Right cardiac atrium (tissue), 5 donors: ENCODE measurements around the gene LDLRAD4. TPM values are rescaled to one million over a fixed set of nuclear protein-coding genes. Genes with fewer than 3 reads are reported as not detected.

ENCODE experiments used
- ATAC-seq, 2 donors: fragments of 200-7000 bp; cut with Tn5 transposase; one replicate each; pipeline versions ENCODE4 v1.8.0 to v1.9.1; 2020; ENCODE audit warnings: moderate library complexity in 2 of 2, mild to moderate bottlenecking in 1 of 2
- DNase-seq, 3 donors: peaks; one replicate each; pipeline ENCODE4 v3.0.0-alpha.2; 2020
- H3K27ac ChIP-seq: one replicate; pipeline ENCODE4 v1.5.1; 2013; ENCODE audit warnings: mild to moderate bottlenecking, low read length, control low read depth, moderate library complexity
- H3K27me3 ChIP-seq: one replicate; pipeline ENCODE4 v1.6.1; 2013; ENCODE audit not compliant: control insufficient read depth, insufficient read depth
- H3K4me1 ChIP-seq: one replicate; pipeline ENCODE4 v1.6.1; 2013; ENCODE audit warnings: low read length; ENCODE audit not compliant: control insufficient read depth, insufficient read depth
- H3K4me3 ChIP-seq: one replicate; pipeline ENCODE4 v1.5.1; 2013; ENCODE audit warnings: low read length, control low read depth
- H3K9me3 ChIP-seq: one replicate; pipeline ENCODE4 v1.6.1; 2013; ENCODE audit warnings: low read length; ENCODE audit not compliant: control insufficient read depth
- WGBS: extraction: QIAGEN DNeasy Blood & Tissue Kit; methylation state at CpG from one replicate; pipeline ENCODE4 v1.1.7; 2013; 5-methylcytosine and 5-hydroxymethylcytosine counted together
- intact Hi-C, 4 donors: fragments of 100-400 bp; cut with DNase I; formaldehyde crosslinking; loops; one replicate each; pipeline versions ENCODE4 v1.11.0 to v1.14.0; 2022 to 2023
- polyA plus RNA-seq: library from polyadenylated mRNA; stranded (reverse); fragments of 200-250 nt; gene quantifications from one replicate; pipeline ENCODE4 v1.2.3, GENCODE V29; 2013
- total RNA-seq, 4 donors: library from RNA; stranded (reverse); fragmentation: NEBNext Ultra II Directional; extraction: Animal tissue kit (Norgen Biotek cat#: 25700); gene quantifications; one replicate each; pipeline ENCODE4 v1.2.1, GENCODE V29; 2021
- donor health status: healthy with polysubstance abuse.
- donor health status: DM: no; HTN: yes; CAD: no.
- donor health status: DM: no; HTN: no; CAD: no.
- donor health status: DM: no; HTN: yes; CAD: no; lungs with severe emphysema.
- donor health status: DM: yes; HTN: yes; CAD: no.

Gene LDLRAD4
- total and polyA plus RNA-seq, 5 donors: 25.7 to 159 (median 68.1) TPM

DNA sequence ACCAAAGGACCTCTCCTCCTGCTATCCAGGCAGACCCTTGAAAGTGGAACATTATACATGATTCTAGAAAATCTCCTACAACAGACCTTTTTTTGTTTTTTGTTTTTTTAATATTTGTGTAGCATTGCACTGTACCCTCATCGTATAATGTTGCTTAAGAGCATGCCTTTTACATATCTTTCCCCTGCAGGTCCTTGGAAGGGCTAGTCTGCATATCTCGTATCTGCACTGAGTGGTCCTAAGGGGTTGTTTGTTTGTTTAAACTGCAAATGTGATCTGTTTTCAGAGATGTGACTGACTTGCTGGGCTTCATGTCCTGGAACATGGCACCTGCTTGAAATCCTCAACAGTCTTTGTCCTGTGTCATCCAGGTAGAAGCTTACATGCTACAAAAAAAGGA is 303.7 kb downstream of the LDLRAD4 start:
- Histone ChIP-seq H3K27ac (no peak overlapping the region), H3K9me3 (no peaks in the 10 kb centered on the region), H3K4me1 (peaks cover 9% of the 10 kb centered on the region), H3K27me3 (no peaks in the 10 kb centered on the region), H3K4me3 (no peak overlapping the region)
- DNase-seq (no peak), ATAC-seq (no peak)
- intact Hi-C loops: loop anchor here in 2 of 4 donors (10.0 kb wide), 1 partner anchor 307 kb away; the partner anchor contains the start of gene LDLRAD4 (in 2 of the 2)
- 79% methylated on average over 2 of the region's 2 CpGs for WGBS

DNA sequence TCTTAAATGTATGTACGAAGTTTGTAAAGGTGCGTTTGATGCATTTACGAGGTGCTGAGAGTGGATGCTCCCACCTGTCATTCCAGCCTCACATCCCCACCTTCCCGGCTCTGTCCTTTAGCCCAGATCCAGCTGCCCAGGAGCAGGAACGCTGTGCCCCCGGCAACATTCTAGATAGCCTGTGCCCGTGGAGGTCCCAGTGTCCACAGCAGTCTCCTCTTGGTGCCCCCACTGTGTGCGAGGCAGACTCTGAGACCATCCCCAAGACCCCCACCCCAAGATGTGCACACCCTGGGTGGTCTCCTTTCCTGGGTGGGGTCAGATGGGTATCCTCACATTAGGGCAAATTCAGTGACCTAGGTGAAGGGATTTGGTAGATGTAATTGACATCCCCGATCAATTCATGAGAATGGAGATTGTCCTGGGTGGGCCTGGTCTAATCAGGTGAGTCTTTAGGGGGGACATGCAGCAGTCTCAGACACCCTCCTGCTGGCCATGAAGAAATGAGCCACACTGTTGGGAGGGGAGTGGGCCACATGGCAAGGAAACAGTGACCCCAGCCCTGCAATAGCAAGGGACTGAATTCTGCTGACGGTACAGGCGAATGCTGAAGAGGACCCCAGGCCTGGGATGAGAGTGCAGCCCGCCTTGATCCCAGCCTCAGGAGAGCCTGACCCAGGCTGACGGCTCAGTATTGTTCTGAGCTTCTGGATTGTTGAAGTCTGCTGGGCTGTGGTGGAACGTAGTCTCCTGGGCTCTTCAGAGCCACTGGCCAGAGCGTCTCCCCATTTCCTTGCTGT is 304.5 kb downstream of the LDLRAD4 start:
- ATAC-seq: no peak
- intact Hi-C loops: loop anchor here in 2 of 4 donors (10.0 kb wide), 1 partner anchor 308 kb away; the partner anchor contains the start of gene LDLRAD4 (in 2 of the 2)
- H3K4me1 ChIP-seq: peaks cover 9% of the 10 kb centered on the region

DNA sequence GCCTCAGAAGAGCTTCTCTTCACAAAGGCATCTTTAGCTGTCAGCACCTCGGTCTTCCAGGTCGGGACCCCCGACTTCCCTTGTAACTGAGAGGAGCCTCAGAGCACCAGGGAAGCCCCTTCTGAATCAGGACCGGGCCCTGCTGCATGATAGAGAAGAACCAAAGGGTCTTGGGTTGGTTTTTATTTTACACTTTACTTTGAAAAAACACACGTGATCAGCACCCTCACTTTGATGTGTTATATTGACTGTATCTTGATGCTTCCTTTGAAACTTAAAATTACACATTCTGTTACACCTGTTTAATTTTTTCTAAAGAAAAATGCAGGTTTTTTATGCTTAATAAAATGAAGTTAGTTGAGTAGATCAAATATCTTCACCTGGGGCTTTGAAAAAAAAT is 305.5 kb downstream of the LDLRAD4 start:
- ATAC-seq: no peak

More for the DNA sequence above, 304.5 kb downstream of the LDLRAD4 start:
- no peak overlapping the region for H3K4me3 ChIP-seq
- no peaks in the 10 kb centered on the region for H3K9me3 ChIP-seq
- H3K27me3 ChIP-seq: no peaks in the 10 kb centered on the region
- H3K27ac ChIP-seq: no peak overlapping the region
- WGBS: 91% methylated on average over 15 of the region's 15 CpGs
- DNase-seq: no peak

DNA sequence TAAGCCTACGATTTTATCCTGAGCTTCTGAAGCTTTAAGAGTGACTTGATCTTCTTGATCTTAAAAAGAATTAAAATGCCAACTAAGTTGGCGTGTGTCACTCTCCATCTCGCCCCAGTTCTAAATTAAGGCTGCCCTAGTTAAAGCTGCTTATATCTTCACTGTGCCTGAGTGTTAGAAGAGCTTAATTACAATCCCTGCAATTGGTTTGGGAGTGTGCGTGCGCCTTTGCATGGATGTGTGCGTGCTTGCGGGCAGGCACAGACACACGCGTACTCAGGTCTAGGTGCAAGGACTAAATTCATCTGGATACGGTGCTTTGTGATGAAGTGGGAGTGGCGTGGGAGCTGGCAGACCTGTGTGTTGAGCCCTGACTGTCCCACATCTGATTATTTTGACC is 306.3 kb downstream of the LDLRAD4 start:
- intact Hi-C loops: loop anchor here in 2 of 4 donors (10.0 kb wide), 1 partner anchor 310 kb away; the partner anchor contains the start of gene LDLRAD4 (in 2 of the 2)
- DNase-seq (no peak), ATAC-seq (peak in 1 of 2 donors; percentile 33)
- no peak overlapping the region for H3K4me3 ChIP-seq
- no peaks in the 10 kb centered on the region for H3K9me3 ChIP-seq
- H3K27ac ChIP-seq: no peak overlapping the region
- 66% methylated on average over 11 of the region's 11 CpGs for WGBS
- peaks cover 9% of the 10 kb centered on the region for H3K4me1 ChIP-seq
- no peaks in the 10 kb centered on the region for H3K27me3 ChIP-seq

More for the DNA sequence above, 305.5 kb downstream of the LDLRAD4 start:
- Histone ChIP-seq H3K27me3 (no peaks in the 10 kb centered on the region), H3K4me3 (no peak overlapping the region), H3K27ac (no peak overlapping the region), H3K9me3 (no peaks in the 10 kb centered on the region), H3K4me1 (peaks cover 9% of the 10 kb centered on the region)
- intact Hi-C loops: loop anchor here in 2 of 4 donors (10.0 kb wide), 1 partner anchor 309 kb away; the partner anchor contains the start of gene LDLRAD4 (in 2 of the 2)
- DNase-seq: no peak
- 94% methylated on average over 5 of the region's 5 CpGs for WGBS

DNA sequence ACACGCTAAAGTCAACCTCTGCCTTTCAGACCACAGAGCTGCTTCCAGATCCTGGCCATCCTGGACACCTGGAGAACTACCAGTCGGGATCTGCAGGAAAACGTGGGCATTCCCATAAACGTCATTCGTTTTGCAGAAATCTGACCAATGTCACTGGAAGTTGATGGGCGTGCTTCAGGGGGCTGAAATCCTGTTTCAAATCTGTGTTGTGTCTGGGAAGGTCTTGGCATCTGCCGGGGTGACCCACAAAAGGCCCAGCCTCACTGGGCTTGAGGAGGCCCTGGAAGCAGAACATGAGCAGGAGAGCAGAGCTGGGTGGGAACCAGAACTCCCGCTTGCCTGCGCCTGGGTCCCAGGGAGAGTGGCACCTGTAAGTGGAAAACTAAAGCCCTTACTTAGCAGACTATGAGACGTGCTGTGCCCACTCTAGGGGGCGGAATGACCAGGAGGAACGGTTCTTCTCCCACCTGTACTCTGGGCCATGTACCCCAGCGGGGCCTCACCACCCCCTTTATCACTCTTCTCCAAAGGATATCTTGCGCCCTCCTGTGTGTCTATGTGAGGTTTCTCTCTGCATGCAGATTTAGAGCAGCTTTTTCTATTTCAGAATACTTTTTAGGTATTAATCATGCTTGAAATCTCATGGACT is 306.9 kb downstream of the LDLRAD4 start:
- Histone ChIP-seq H3K9me3 (no peaks in the 10 kb centered on the region), H3K4me3 (no peak overlapping the region), H3K27ac (no peak overlapping the region), H3K4me1 (peaks cover 7% of the 10 kb centered on the region), H3K27me3 (no peaks in the 10 kb centered on the region)
- ATAC-seq (no peak), DNase-seq (no peak)
- 89% methylated on average over 14 of the region's 14 CpGs for WGBS
- intact Hi-C loops: loop anchor here in 2 of 4 donors (10.0 kb wide), 1 partner anchor 311 kb away; the partner anchor contains the start of gene LDLRAD4 (in 2 of the 2)

DNA sequence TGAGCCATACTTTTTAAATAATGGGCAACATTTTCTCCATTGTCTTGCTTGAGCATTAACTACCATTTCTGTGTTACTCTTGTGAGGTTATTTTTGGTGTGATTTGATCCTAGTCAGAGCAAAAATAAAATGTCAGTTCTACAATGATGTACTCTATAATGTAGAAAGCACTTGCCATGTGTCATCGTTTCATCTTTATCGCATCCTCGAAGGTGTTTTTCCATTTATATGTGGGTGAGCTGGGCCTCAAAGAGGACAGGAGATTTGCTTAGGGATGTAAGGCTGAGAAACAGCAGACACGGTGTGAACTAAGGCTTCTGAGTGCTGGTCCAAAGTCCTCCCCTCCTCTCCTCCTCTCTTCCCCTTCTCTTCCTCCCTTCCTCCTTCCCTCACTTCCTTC is 308.0 kb downstream of the LDLRAD4 start:
- Histone ChIP-seq H3K27me3 (no peaks in the 10 kb centered on the region), H3K4me3 (no peak overlapping the region), H3K4me1 (peaks cover 4% of the 10 kb centered on the region), H3K27ac (no peak overlapping the region), H3K9me3 (no peaks in the 10 kb centered on the region)
- no peak for ATAC-seq
- no peak for DNase-seq
- WGBS: 78% methylated on average over 4 of the region's 4 CpGs
- intact Hi-C loops: loop anchor here in 2 of 4 donors (10.0 kb wide), 1 partner anchor 312 kb away; the partner anchor contains the start of gene LDLRAD4 (in 2 of the 2)

DNA sequence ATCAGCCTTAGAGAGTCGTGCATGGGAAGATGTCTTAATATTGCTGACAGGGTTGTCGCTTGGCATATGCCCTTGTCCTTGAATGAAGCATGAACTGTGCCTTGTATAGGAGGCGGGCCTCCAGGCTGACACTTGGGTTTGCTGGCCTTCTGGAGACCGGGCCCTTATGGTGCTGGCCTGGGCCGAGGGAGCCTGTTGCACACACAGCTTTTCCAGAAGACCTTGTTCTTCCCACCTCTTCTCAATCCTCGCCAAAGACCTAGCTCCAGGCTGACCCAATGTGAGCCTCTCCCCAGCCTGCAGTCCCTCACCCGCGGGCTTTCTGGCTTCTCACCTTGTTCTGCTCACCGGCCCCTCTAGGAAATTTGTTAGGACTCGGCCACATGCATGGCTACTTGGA is 308.7 kb downstream of the LDLRAD4 start:
- no peaks in the 10 kb centered on the region for H3K9me3 ChIP-seq
- ATAC-seq (no peak), DNase-seq (no peak)
- intact Hi-C loops: loop anchor here in 2 of 4 donors (10.0 kb wide), 1 partner anchor 312 kb away; the partner anchor contains the start of gene LDLRAD4 (in 2 of the 2)
- no peak overlapping the region for H3K4me3 ChIP-seq
- H3K27me3 ChIP-seq: no peaks in the 10 kb centered on the region
- no peak overlapping the region for H3K27ac ChIP-seq
- 97% methylated on average over 10 of the region's 10 CpGs for WGBS
- peaks cover 4% of the 10 kb centered on the region for H3K4me1 ChIP-seq

DNA sequence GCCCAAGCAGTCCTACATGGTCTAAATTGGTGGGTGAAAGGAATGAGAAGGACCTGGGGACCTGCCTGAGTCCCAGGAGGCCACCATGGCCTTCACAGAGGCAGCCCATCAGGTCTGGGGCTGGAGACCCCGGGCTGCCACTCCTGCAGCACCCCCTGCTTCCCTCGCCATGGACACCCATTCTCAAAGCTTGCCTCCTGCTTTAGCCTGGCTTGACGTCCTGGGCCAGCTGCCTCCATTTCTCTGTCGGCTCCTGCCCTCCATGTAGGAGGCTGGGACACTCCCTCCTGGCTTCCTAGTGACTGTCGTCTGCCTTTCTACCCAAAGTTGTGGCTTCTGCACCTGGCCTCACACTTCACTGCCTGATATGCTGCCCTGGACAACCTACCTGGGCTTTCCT is 309.2 kb downstream of the LDLRAD4 start:
- Histone ChIP-seq H3K27me3 (no peaks in the 10 kb centered on the region), H3K4me3 (no peak overlapping the region), H3K9me3 (no peaks in the 10 kb centered on the region), H3K4me1 (peaks cover 4% of the 10 kb centered on the region), H3K27ac (no peak overlapping the region)
- WGBS: 90% methylated on average over 5 of the region's 5 CpGs
- no peak for ATAC-seq
- no peak for DNase-seq
- intact Hi-C loops: loop anchor here in 2 of 4 donors (10.0 kb wide), 1 partner anchor 313 kb away; the partner anchor contains the start of gene LDLRAD4 (in 2 of the 2)

DNA sequence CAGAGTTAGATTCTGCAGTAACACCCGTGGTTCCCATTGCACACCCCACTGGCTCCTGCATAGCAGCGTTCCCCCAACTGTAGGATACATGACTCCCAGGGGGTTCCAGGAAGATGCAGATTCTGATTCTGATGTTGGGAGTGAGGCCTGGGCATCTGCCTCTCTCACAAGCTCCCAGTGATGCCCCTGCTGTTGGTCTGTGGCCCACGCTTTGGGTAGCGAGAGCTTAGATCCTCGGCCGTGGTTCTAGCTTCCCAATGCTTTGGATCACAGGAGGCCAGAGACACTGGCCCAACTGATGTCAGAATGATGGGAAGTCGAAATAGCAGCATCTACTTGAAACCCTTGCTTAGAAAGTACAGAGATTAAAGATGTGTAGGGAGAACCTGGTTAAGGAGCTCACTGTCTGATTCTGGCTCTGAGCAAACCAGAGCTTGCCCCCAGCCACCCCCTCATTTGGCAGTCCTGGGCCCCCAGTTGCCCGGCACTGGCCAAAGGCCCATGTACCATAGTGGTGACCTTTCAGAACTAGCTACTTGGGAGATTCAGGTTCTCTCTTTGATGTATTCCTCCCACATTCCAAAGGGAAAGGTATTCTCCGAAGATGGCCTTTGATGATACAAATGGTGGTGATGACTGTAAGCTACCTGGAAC is 310.3 kb downstream of the LDLRAD4 start:
- no peak overlapping the region for H3K4me3 ChIP-seq
- peaks cover 4% of the 10 kb centered on the region for H3K4me1 ChIP-seq
- H3K27me3 ChIP-seq: no peaks in the 10 kb centered on the region
- no peaks in the 10 kb centered on the region for H3K9me3 ChIP-seq
- H3K27ac ChIP-seq: no peak overlapping the region
- peak in 1 of 3 donors; percentile 22 for DNase-seq
- ATAC-seq: no peak
- 97% methylated on average over 9 of the region's 9 CpGs for WGBS
- intact Hi-C loops: loop anchor here in 2 of 4 donors (10.0 kb wide), 1 partner anchor 314 kb away; the partner anchor contains the start of gene LDLRAD4 (in 2 of the 2)

DNA sequence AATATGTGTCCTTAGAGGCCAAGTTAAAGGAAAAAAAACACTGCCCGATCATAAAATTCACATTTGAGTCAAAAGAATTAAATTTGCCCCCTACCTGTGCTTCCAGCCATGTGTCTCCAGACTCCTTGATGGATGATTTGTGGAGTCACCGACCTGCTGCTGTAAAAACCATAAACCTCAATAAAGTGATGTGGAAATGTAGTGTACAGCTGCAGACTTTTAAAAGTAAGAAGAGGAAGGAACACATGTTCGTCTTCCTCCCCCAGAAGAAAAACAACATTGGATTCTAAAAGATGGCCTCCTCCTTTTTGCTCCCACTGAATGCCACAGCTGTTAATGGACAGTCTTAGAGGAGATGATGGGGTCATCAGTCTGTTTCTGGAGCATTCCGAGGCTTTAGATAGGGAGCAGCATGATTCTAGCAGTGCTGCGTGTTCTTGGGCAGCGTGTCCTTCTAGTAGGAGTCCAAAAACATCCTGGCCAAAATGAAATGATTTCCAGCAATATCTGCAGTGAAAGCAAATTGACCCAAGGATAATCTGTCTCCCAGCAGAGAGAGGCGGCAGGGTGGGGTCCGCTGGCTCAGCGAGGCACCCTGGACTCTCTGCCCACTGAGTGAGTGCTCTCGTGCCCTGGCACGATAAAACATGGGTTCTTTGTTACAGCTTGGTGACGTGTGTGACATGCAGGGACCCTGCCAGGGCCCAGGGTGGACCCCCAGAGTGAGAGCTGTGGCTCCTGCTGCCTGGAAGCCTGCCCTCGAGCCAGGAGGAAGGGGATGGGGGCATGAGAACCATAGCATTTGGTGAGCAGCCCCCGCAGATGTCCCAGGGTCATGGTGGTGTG is 311.7 kb downstream of the LDLRAD4 start:
- Histone ChIP-seq H3K4me1 (peaks cover 3% of the 10 kb centered on the region), H3K27ac (no peak overlapping the region), H3K9me3 (no peaks in the 10 kb centered on the region), H3K27me3 (no peaks in the 10 kb centered on the region), H3K4me3 (no peak overlapping the region)
- intact Hi-C loops: loop anchor here in 2 of 4 donors (5.0 kb wide), 1 partner anchor 313 kb away; the partner anchor contains the start of gene LDLRAD4 (in 2 of the 2)
- ATAC-seq (peak; percentile 27 to 48), DNase-seq (peak in 1 of 3 donors; percentile 75)
- WGBS: 56% methylated on average over 14 of the region's 14 CpGs
